Vagina (tissue), 2 donors: ENCODE results near the gene PTBP1. TPM values are rescaled to one million over a fixed set of nuclear protein-coding genes. Genes with fewer than 3 reads are reported as not detected.

ENCODE experiments used
- DNase-seq, 2 donors: peaks; one replicate each; pipeline ENCODE4 v3.0.0-alpha.2; 2017; ENCODE audit errors: extremely low spot score in 2 of 2
- H3K27ac ChIP-seq: fragments of 200-600 bp; sonication (generic); one replicate; pipeline ENCODE4 v1.5.1; 2019
- H3K27me3 ChIP-seq: fragments of 200-600 bp; sonication (generic); one replicate; pipeline ENCODE4 v1.5.1; 2019
- H3K36me3 ChIP-seq, 2 donors: fragments of 200-600 bp; sonication (generic); one replicate each; pipeline ENCODE4 v1.5.1; 2017 to 2019
- H3K4me1 ChIP-seq: fragments of 200-600 bp; sonication (generic); one replicate; pipeline ENCODE4 v1.5.1; 2019
- H3K4me3 ChIP-seq, 2 donors: fragments of 200-600 bp; sonication (generic); 1 replicate in 1 of 2; 2 replicates in 1 of 2; pipeline ENCODE4 v1.5.1; 2016 to 2019
- H3K9me3 ChIP-seq: fragments of 200-600 bp; sonication (generic); one replicate; pipeline ENCODE4 v1.5.1; 2019
- CTCF ChIP-seq, 3 experiments: fragments of 450-650 bp in 2 of 3; fragments of 200-600 bp in 1 of 3; sonication (generic) in 1 of 3; IDR thresholded peaks; one replicate each; pipeline ENCODE4 v1.5.1; 2017 to 2019; ENCODE audit warnings: antibody characterized with exemption in 3 of 3, mild to moderate bottlenecking in 2 of 3, moderate library complexity in 2 of 3
- POLR2A ChIP-seq, 2 donors: fragments of 450-650 bp; IDR thresholded peaks; one replicate each; pipeline ENCODE4 v1.6.1; 2017; ENCODE audit warnings: antibody characterized with exemption in 2 of 2, mild to moderate bottlenecking in 2 of 2, moderate library complexity in 2 of 2
- POLR2AphosphoS5 ChIP-seq, 2 donors: sonication (generic); formaldehyde crosslinking; IDR thresholded peaks; one replicate each; pipeline ENCODE4 v1.9.0; 2017; ENCODE audit warnings: antibody characterized with exemption in 2 of 2, mild to moderate bottlenecking in 2 of 2, low read depth in 1 of 2; ENCODE audit not compliant: insufficient read depth in 1 of 2
- intact Hi-C: fragments of 100-400 bp; cut with DNase I; formaldehyde crosslinking; loops from one replicate; pipeline ENCODE4 v1.15.1; 2023
- total RNA-seq: library from RNA; depleted of rRNA; stranded (reverse); fragments of >200 nt; gene quantifications from one replicate; pipeline ENCODE4 v1.2.3, GENCODE V29; 2016

PTBP1 gene
- total RNA-seq, 1 donor from 2014 or later = 230 TPM

DNA sequence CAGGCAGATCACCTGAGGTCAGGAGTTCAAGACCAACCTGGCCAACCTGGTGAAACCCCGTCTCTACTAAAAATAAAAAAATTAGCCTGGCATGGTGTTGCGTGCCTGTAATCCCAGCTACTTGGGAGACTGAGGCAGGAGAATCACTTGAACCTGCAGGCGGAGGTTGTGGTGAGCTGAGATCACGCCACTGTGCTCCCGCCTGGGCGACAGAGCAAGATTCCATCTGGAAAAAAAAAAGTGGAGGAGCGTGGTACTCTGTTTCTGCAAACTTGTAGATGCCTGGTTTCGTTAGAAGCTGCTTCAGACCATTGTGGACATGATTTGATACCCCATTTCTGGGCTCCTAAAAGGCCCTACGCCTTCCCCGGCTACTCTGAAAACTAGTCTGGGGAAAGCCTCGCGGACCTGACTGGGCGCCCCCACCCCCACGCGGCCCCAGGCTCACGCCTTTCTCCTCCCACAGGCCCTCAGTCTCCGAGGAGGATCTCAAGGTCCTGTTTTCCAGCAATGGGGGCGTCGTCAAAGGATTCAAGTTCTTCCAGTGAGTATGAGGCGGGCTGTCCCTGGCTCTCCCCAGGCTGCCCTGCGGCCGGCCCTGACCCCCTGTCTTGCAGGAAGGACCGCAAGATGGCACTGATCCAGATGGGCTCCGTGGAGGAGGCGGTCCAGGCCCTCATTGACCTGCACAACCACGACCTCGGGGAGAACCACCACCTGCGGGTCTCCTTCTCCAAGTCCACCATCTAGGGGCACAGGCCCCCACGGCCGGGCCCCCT is 13.0 kb downstream of the PTBP1 start:
- H3K36me3 ChIP-seq = peaks cover 0 to 67% of the 10 kb centered on the region in 2 donors
- TF ChIP-seq POLR2AphosphoS5 (IDR thresholded peaks at IDR 0.05; ENCODE audit: insufficient read depth in 1 of 2, low read depth in 1 of 2) (no peak), POLR2A (IDR thresholded peaks at IDR 0.05) (no peak), CTCF (IDR thresholded peaks at IDR 0.05) (no peak)
- H3K27me3 ChIP-seq = no peaks in the 10 kb centered on the region
- H3K4me3 ChIP-seq = no peak overlapping the region
- no peak overlapping the region for H3K27ac ChIP-seq
- DNase-seq = no peak
- intact Hi-C loops = no loop called here
- H3K9me3 ChIP-seq = no peaks in the 10 kb centered on the region
- no peaks in the 10 kb centered on the region for H3K4me1 ChIP-seq

- no peaks in the 10 kb centered on the region for H3K4me1 ChIP-seq
- H3K27me3 ChIP-seq = no peaks in the 10 kb centered on the region
- no peak for DNase-seq
- no peak overlapping the region for H3K4me3 ChIP-seq
- TF ChIP-seq CTCF (IDR thresholded peaks at IDR 0.05) = no peak
- TF ChIP-seq POLR2A (IDR thresholded peaks at IDR 0.05) = no peak
- TF ChIP-seq POLR2AphosphoS5 (IDR thresholded peaks at IDR 0.05; ENCODE audit: insufficient read depth in 1 of 2, low read depth in 1 of 2) = no peak
- no peak overlapping the region for H3K27ac ChIP-seq
- no peaks in the 10 kb centered on the region for H3K9me3 ChIP-seq
- H3K36me3 ChIP-seq = peaks cover 0 to 60% of the 10 kb centered on the region in 2 donors
- intact Hi-C loops = no loop called here
Measured at GRCh38 chr19:810883-811489, 13.7 kb downstream of the PTBP1 start.

DNA sequence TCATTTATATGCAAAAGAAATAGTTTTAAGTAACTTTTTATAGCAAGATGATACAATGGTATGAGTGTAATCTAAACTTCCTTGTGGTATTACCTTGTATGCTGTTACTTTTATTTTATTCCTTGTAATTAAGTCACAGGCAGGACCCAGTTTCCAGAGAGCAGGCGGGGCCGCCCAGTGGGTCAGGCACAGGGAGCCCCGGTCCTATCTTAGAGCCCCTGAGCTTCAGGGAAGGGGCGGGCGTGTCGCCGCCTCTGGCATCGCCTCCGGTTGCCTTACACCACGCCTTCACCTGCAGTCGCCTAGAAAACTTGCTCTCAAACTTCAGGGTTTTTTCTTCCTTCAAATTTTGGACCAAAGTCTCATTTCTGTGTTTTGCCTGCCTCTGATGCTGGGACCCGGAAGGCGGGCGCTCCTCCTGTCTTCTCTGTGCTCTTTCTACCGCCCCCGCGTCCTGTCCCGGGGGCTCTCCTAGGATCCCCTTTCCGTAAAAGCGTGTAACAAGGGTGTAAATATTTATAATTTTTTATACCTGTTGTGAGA is 14.3 kb downstream of the PTBP1 start:
- TF ChIP-seq POLR2AphosphoS5 (IDR thresholded peaks at IDR 0.05; ENCODE audit: insufficient read depth in 1 of 2, low read depth in 1 of 2) = no peak
- no peak for TF ChIP-seq CTCF (IDR thresholded peaks at IDR 0.05)
- no peak for TF ChIP-seq POLR2A (IDR thresholded peaks at IDR 0.05)
- Histone ChIP-seq H3K27ac (no peak overlapping the region), H3K27me3 (no peaks in the 10 kb centered on the region), H3K4me3 (no peak overlapping the region), H3K36me3 (peaks cover 0 to 54% of the 10 kb centered on the region in 2 donors), H3K9me3 (no peaks in the 10 kb centered on the region), H3K4me1 (no peaks in the 10 kb centered on the region)
- DNase-seq = no peak
- intact Hi-C loops = no loop called here

DNA sequence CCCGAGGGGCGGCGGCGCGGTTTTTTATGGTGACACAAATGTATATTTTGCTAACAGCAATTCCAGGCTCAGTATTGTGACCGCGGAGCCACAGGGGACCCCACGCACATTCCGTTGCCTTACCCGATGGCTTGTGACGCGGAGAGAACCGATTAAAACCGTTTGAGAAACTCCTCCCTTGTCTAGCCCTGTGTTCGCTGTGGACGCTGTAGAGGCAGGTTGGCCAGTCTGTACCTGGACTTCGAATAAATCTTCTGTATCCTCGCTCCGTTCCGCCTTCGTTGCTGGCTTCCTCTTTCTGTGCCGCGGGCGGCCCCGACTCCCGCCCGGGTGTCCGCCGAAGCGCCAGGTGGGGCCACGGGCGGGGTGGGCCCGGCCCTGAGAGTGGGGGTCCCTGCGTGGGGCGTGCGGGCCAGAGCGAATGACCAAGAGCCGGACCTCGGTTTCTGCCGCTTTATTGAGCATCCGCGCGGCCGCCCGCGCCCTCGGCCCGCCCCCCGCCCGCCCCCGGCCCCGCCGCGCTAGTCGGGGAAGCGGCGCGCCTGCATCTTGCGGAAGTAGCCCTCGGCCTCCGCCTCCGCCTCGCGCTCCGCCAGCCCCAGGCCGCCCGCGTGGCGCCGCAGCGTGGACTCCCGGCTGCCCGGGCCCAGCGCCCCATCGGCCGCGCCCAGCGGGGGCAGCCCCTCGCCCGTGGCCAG is 14.9 kb downstream of the PTBP1 start:
- Histone ChIP-seq H3K4me3 (no peak overlapping the region), H3K27me3 (no peaks in the 10 kb centered on the region), H3K27ac (no peak overlapping the region), H3K4me1 (no peaks in the 10 kb centered on the region), H3K9me3 (no peaks in the 10 kb centered on the region), H3K36me3 (peaks cover 0 to 48% of the 10 kb centered on the region in 2 donors)
- intact Hi-C loops = no loop called here
- no peak for DNase-seq
- no peak for TF ChIP-seq POLR2A (IDR thresholded peaks at IDR 0.05)
- TF ChIP-seq CTCF (IDR thresholded peaks at IDR 0.05) = no peak
- no peak for TF ChIP-seq POLR2AphosphoS5 (IDR thresholded peaks at IDR 0.05; ENCODE audit: insufficient read depth in 1 of 2, low read depth in 1 of 2)
